CD4-positive, CD25-positive, alpha-beta regulatory T cell (primary cell): ENCODE results near the gene RNF5. TPM values are rescaled to one million over a fixed set of nuclear protein-coding genes. Genes with fewer than 3 reads are reported as not detected.

ENCODE experiments used
- ATAC-seq, 2 donors: fragments of 150-1000 bp; cut with Tn5 transposase; one replicate each; pipeline ENCODE4 v1.10.0; 2021; ENCODE audit warnings: low read depth in 2 of 2, moderate number of reproducible peaks in 2 of 2, moderate library complexity in 1 of 2
- DNase-seq, 3 donors: peaks; one replicate each; pipeline versions ENCODE4 v3.0.0 to v3.0.0-alpha.2; 2012 to 2022; ENCODE audit warnings: mixed read lengths in 1 of 3
- H3K27ac ChIP-seq: one replicate; pipeline ENCODE4 v1.7.0; 2013; ENCODE audit warnings: mild to moderate bottlenecking, low read length; ENCODE audit not compliant: insufficient read depth, poor library complexity, severe bottlenecking
- H3K27me3 ChIP-seq: one replicate; pipeline ENCODE4 v1.7.0; 2013; ENCODE audit warnings: low read length; ENCODE audit not compliant: control insufficient read depth, insufficient read depth
- H3K36me3 ChIP-seq: one replicate; pipeline ENCODE4 v1.7.0; 2013; ENCODE audit warnings: mild to moderate bottlenecking, low read length, moderate library complexity; ENCODE audit not compliant: control insufficient read depth, insufficient read depth
- H3K4me1 ChIP-seq: 2 replicates; pipeline ENCODE4 v1.7.0; 2013; ENCODE audit warnings: mild to moderate bottlenecking, low read length; ENCODE audit not compliant: insufficient read depth, control insufficient read depth, poor library complexity, severe bottlenecking
- H3K4me3 ChIP-seq: one replicate; pipeline ENCODE4 v1.7.0; 2013; ENCODE audit warnings: low read depth, mild to moderate bottlenecking, low read length, moderate library complexity
- H3K9me3 ChIP-seq, 2 experiments: 1 replicate in 1 of 2; 2 replicates in 1 of 2; pipeline ENCODE4 v1.7.0; 2013; ENCODE audit warnings: low read length in 2 of 2, mild to moderate bottlenecking in 1 of 2, moderate library complexity in 1 of 2; ENCODE audit not compliant: control insufficient read depth in 2 of 2
- H3K27ac Mint-ChIP-seq, 3 donors: one replicate each; pipeline ENCODE4 v1.8.0; 2020 to 2022; ENCODE audit warnings: mild to moderate bottlenecking in 3 of 3, mixed read lengths in 3 of 3, moderate library complexity in 2 of 3
- H3K27me3 Mint-ChIP-seq: one replicate; pipeline ENCODE4 v1.8.0; 2022; ENCODE audit warnings: mild to moderate bottlenecking, mixed read lengths
- H3K36me3 Mint-ChIP-seq: one replicate; pipeline ENCODE4 v1.8.0; 2020; ENCODE audit warnings: mixed read lengths
- H3K4me1 Mint-ChIP-seq, 4 donors: one replicate each; pipeline ENCODE4 v1.8.0; 2020 to 2022; ENCODE audit warnings: mixed read lengths in 4 of 4, mild to moderate bottlenecking in 1 of 4
- H3K4me3 Mint-ChIP-seq, 4 donors: one replicate each; pipeline ENCODE4 v1.8.0; 2020 to 2022; ENCODE audit warnings: mild to moderate bottlenecking in 4 of 4, mixed read lengths in 4 of 4, moderate library complexity in 3 of 4
- H3K9me3 Mint-ChIP-seq, 7 donors: one replicate each; pipeline ENCODE4 v1.8.0; 2020 to 2022; ENCODE audit warnings: mixed read lengths in 7 of 7, mild to moderate bottlenecking in 3 of 7, moderate library complexity in 2 of 7
- polyA plus RNA-seq, 4 donors: library from polyadenylated mRNA; unstranded; fragments of 300-500 nt; fragmentation: Illumina TruSeq; gene quantifications; one replicate each; pipeline ENCODE4 v1.2.3, GENCODE V29; 2021
- total RNA-seq: library from RNA; stranded (reverse); gene quantifications from one replicate; pipeline ENCODE4 v1.2.3, GENCODE V29; 2022

Gene RNF5
- total and polyA plus RNA-seq, 5 donors from 2014 or later = 30.0 to 135 (median 127) TPM

GRCh38 chr6:32222333-32223230 is 44.4 kb downstream of the RNF5 start:
- Mint-ChIP-seq H3K36me3 (no peaks in the 10 kb centered on the region), H3K4me1 (peaks cover 0 to 8% (median 2%) of the 10 kb centered on the region in 4 donors), H3K27ac (peak overlapping the region in 1 of 3 donors; percentile 31), H3K4me3 (no peak overlapping the region), H3K9me3 (no peaks in the 10 kb centered on the region), H3K27me3 (peaks cover 20% of the 10 kb centered on the region)
- Histone ChIP-seq H3K27ac (no peak overlapping the region), H3K4me1 (no peaks in the 10 kb centered on the region), H3K4me3 (no peak overlapping the region), H3K27me3 (no peaks in the 10 kb centered on the region), H3K9me3 (no peaks in the 10 kb centered on the region), H3K36me3 (no peaks in the 10 kb centered on the region)
- no peak for ATAC-seq
- no peak for DNase-seq

GRCh38 chr6:32223258-32224235 is 45.3 kb downstream of the RNF5 start, which contains the start of gene NOTCH4:
Gene NOTCH4, minus strand, starts transcription at chr6:32224067. Its CDS starts 139 bp downstream, at chr6:32223928.
- peaks cover 0 to 8% (median 2%) of the 10 kb centered on the region in 4 donors for H3K4me1 Mint-ChIP-seq
- H3K27ac ChIP-seq = no peak within 1 kb of the TSS
- no peaks in the 10 kb centered on the region for H3K4me1 ChIP-seq
- no peak within 1 kb of the TSS for H3K4me3 Mint-ChIP-seq
- no peak for DNase-seq
- no peak for ATAC-seq
- H3K9me3 Mint-ChIP-seq = peaks cover 0 to 1% (median 0%) of the 10 kb centered on the region in 7 donors
- H3K9me3 ChIP-seq = no peaks in the 10 kb centered on the region
- H3K4me3 ChIP-seq = no peak within 1 kb of the TSS
- H3K27me3 ChIP-seq = no peaks in the 10 kb centered on the region
- H3K27ac Mint-ChIP-seq = peak within 1 kb of the TSS in 2 of 3 donors; percentile 26 to 75
- peaks cover 20% of the 10 kb centered on the region for H3K27me3 Mint-ChIP-seq
- H3K36me3 ChIP-seq = no peaks in the 10 kb centered on the region
- H3K36me3 Mint-ChIP-seq = no peaks in the 10 kb centered on the region

- Histone ChIP-seq H3K4me1 (no peaks in the 10 kb centered on the region), H3K27ac (no peak overlapping the region), H3K27me3 (no peaks in the 10 kb centered on the region), H3K36me3 (no peaks in the 10 kb centered on the region), H3K4me3 (no peak overlapping the region), H3K9me3 (no peaks in the 10 kb centered on the region)
- Mint-ChIP-seq H3K27me3 (peaks cover 14% of the 10 kb centered on the region), H3K9me3 (peaks cover 0 to 1% (median 0%) of the 10 kb centered on the region in 7 donors), H3K27ac (peak overlapping the region in 2 of 3 donors; percentile 26 to 46), H3K4me3 (no peak overlapping the region), H3K36me3 (no peaks in the 10 kb centered on the region), H3K4me1 (peaks cover 0 to 8% (median under 1%) of the 10 kb centered on the region in 4 donors)
- DNase-seq (no peak), ATAC-seq (no peak)
Measured at GRCh38 chr6:32224696-32225095, 46.5 kb downstream of the RNF5 start.

GRCh38 chr6:32226434-32226833 is 48.2 kb downstream of the RNF5 start:
- Histone ChIP-seq H3K4me3 (no peak overlapping the region), H3K27me3 (no peaks in the 10 kb centered on the region), H3K4me1 (no peaks in the 10 kb centered on the region), H3K9me3 (no peaks in the 10 kb centered on the region), H3K36me3 (no peaks in the 10 kb centered on the region), H3K27ac (no peak overlapping the region)
- DNase-seq = no peak
- no peaks in the 10 kb centered on the region for H3K36me3 Mint-ChIP-seq
- H3K9me3 Mint-ChIP-seq = peaks cover 0 to 1% (median 0%) of the 10 kb centered on the region in 7 donors
- peaks cover 10% of the 10 kb centered on the region for H3K27me3 Mint-ChIP-seq
- no peak for ATAC-seq
- no peak overlapping the region for H3K4me3 Mint-ChIP-seq
- peaks cover 0 to 8% (median 0%) of the 10 kb centered on the region in 4 donors for H3K4me1 Mint-ChIP-seq
- no peak overlapping the region for H3K27ac Mint-ChIP-seq

Other genes with a start within 250 kb of the RNF5 start
- 0.64 TPM for gene CFB, start 232.3 kb upstream of the RNF5 start, total RNA-seq
- gene CFB, start 232.3 kb upstream of the RNF5 start, polyA plus RNA-seq = 1 to 10 TPM in 3 of 4 donors, under 1 TPM in 1; 0.68 to 1.9 (median 1.6) TPM
- 51.4 TPM for gene NELFE, start 219.4 kb upstream of the RNF5 start, total RNA-seq
- 10 to 100 TPM; 52.9 to 62.3 (median 60.5) TPM for gene NELFE, start 219.4 kb upstream of the RNF5 start, polyA plus RNA-seq
- gene SKIC2, start 219.2 kb upstream of the RNF5 start, total RNA-seq = 101 TPM
- gene SKIC2, start 219.2 kb upstream of the RNF5 start, polyA plus RNA-seq = 10 to 100 TPM; 16.2 to 20.9 (median 17.5) TPM
- gene DXO, start 206.3 kb upstream of the RNF5 start, total RNA-seq = 47.7 TPM
- gene DXO, start 206.3 kb upstream of the RNF5 start, polyA plus RNA-seq = 10 to 100 TPM in 2 of 4 donors, 1 to 10 TPM in 2; 8.4 to 10.5 (median 9.6) TPM
- 4.0 TPM for gene C4A, start 196.3 kb upstream of the RNF5 start, total RNA-seq
- under 1 TPM in 2 of 4 donors, not detected in 2; 0.28 to 0.30 TPM for gene C4A, start 196.3 kb upstream of the RNF5 start, polyA plus RNA-seq
- 3.6 TPM for gene C4B, start 163.6 kb upstream of the RNF5 start, total RNA-seq
- under 1 TPM in 1 of 4 donors, not detected in 3; 0.52 TPM for gene C4B, start 163.6 kb upstream of the RNF5 start, polyA plus RNA-seq
- not detected for gene CYP21A2, start 140.0 kb upstream of the RNF5 start, total RNA-seq
- not detected for gene CYP21A2, start 140.0 kb upstream of the RNF5 start, polyA plus RNA-seq
- 11.2 TPM for gene TNXB, start 69.1 kb upstream of the RNF5 start, total RNA-seq
- under 1 TPM in 2 of 4 donors, not detected in 2; 0.15 to 0.46 TPM for gene TNXB, start 69.1 kb upstream of the RNF5 start, polyA plus RNA-seq
- gene ATF6B, start 50.2 kb upstream of the RNF5 start, total RNA-seq = 117 TPM
- gene ATF6B, start 50.2 kb upstream of the RNF5 start, polyA plus RNA-seq = 10 to 100 TPM; 20.0 to 27.7 (median 24.2) TPM
- 1.5 TPM for gene FKBPL, start 48.1 kb upstream of the RNF5 start, total RNA-seq
- gene FKBPL, start 48.1 kb upstream of the RNF5 start, polyA plus RNA-seq = 1 to 10 TPM; 1.2 to 1.5 (median 1.4) TPM
- 0.39 TPM for gene PRRT1, start 26.5 kb upstream of the RNF5 start, total RNA-seq
- under 1 TPM in 3 of 4 donors, not detected in 1; 0.13 to 0.55 (median 0.18) TPM for gene PRRT1, start 26.5 kb upstream of the RNF5 start, polyA plus RNA-seq
- gene PPT2, start 24.3 kb upstream of the RNF5 start, total RNA-seq = 4.8 TPM
- gene PPT2, start 24.3 kb upstream of the RNF5 start, polyA plus RNA-seq = 1 to 10 TPM; 3.1 to 6.2 (median 5.4) TPM
- 9.9 TPM for gene EGFL8, start 13.8 kb upstream of the RNF5 start, total RNA-seq
- under 1 TPM in 1 of 4 donors, not detected in 3; 0.60 TPM for gene EGFL8, start 13.8 kb upstream of the RNF5 start, polyA plus RNA-seq
- gene AGPAT1, start 2.3 kb upstream of the RNF5 start, total RNA-seq = 23.9 TPM
- gene AGPAT1, start 2.3 kb upstream of the RNF5 start, polyA plus RNA-seq = 10 to 100 TPM; 11.8 to 15.2 (median 14.3) TPM
- 27.8 TPM for gene AGER, start 5.8 kb downstream of the RNF5 start, total RNA-seq
- gene AGER, start 5.8 kb downstream of the RNF5 start, polyA plus RNA-seq = under 1 TPM in 2 of 4 donors, not detected in 2; 0.44 to 0.52 TPM
- gene PBX2, start 11.8 kb downstream of the RNF5 start, total RNA-seq = 106 TPM
- 1 to 10 TPM; 1.7 to 2.7 (median 1.9) TPM for gene PBX2, start 11.8 kb downstream of the RNF5 start, polyA plus RNA-seq
- 202 TPM for gene GPSM3, start 14.2 kb downstream of the RNF5 start, total RNA-seq
- gene GPSM3, start 14.2 kb downstream of the RNF5 start, polyA plus RNA-seq = 100 to 1,000 TPM in 2 of 4 donors, 10 to 100 TPM in 2; 82.4 to 109 (median 96.1) TPM
- 0.86 TPM for gene NOTCH4, start 45.7 kb downstream of the RNF5 start, total RNA-seq
- gene NOTCH4, start 45.7 kb downstream of the RNF5 start, polyA plus RNA-seq = under 1 TPM in 3 of 4 donors, not detected in 1; 0.36 to 0.86 (median 0.40) TPM
- not detected for gene TSBP1, start 193.5 kb downstream of the RNF5 start, total RNA-seq
- gene TSBP1, start 193.5 kb downstream of the RNF5 start, polyA plus RNA-seq = not detected
- gene BTNL2, start 228.8 kb downstream of the RNF5 start, total RNA-seq = not detected
- gene BTNL2, start 228.8 kb downstream of the RNF5 start, polyA plus RNA-seq = not detected